ENCODE measurements around the gene RNF115.
"Not testable (repeated sequence)": the region's sequence is repeated elsewhere in the genome, so short reads cannot be mapped to it uniquely, and the experiment has no call there.

- TF ChIP-seq, protein P1, sequence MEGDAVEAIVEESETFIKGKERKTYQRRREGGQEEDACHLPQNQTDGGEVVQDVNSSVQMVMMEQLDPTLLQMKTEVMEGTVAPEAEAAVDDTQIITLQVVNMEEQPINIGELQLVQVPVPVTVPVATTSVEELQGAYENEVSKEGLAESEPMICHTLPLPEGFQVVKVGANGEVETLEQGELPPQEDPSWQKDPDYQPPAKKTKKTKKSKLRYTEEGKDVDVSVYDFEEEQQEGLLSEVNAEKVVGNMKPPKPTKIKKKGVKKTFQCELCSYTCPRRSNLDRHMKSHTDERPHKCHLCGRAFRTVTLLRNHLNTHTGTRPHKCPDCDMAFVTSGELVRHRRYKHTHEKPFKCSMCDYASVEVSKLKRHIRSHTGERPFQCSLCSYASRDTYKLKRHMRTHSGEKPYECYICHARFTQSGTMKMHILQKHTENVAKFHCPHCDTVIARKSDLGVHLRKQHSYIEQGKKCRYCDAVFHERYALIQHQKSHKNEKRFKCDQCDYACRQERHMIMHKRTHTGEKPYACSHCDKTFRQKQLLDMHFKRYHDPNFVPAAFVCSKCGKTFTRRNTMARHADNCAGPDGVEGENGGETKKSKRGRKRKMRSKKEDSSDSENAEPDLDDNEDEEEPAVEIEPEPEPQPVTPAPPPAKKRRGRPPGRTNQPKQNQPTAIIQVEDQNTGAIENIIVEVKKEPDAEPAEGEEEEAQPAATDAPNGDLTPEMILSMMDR (IDR thresholded peaks at IDR 0.05; ENCODE audit: insufficient read depth, low read length, poor library complexity, severe bottlenecking) = not testable (repeated sequence)
- not testable (repeated sequence) for TF ChIP-seq EZH2phosphoT487 (conservative IDR thresholded peaks at IDR 0.05; ENCODE audit: low read length)
Observed at GRCh38 chr1:145726193-145726592, 97.7 kb downstream of the RNF115 start.

Data from SU-DHL-6 (cell line).